T-helper 9 cell (primary cell): ENCODE results near the gene MALSU1.

Experiments used
- DNase-seq: peaks from one replicate; pipeline ENCODE4 v3.0.0-alpha.2; 2020

MALSU1 gene

DNA sequence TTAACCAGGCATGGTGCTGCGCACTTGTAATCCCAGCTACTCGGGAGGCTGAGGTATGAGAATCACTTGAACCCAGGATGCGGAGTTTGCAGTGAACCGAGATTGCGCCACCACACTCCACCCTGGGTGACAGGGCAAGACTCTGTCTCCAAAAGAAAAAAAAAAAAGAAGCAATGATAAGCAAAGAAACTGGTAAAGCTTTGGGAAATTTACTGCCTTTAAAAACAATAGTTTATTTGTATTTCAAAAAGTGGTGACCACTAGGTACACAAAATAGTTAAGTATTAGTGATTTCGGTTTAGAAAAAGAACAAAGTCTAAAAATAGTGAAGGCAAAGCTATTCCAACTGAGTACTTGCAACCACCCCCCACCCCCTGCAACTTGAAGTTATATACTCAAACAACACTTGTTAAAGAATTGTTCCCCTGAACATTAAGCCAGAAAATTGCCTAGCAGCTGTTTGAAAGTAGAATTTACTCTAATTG, 37.7 kb downstream of the MALSU1 start:
- no peak for DNase-seq

DNA sequence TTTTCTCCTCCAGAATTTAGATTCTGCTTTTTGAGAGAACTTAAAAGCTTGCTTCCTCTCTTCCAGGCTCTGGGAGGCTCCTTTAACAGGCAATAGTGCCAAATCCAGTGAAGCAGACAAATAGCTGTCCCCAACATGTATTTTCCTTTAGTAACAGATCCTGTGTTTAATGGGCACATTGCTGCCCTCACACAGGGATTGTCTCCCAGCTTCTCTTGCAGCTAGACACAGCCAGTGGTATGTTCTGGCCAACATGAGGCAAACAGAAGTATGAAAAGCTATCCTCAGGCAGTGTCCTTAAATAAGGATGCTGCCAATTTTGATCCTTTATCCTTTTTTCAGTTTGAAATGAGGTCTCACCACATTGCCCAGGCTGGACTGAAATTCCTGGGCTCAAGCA, 38.2 kb downstream of the MALSU1 start:
- DNase-seq, result no peak

DNA sequence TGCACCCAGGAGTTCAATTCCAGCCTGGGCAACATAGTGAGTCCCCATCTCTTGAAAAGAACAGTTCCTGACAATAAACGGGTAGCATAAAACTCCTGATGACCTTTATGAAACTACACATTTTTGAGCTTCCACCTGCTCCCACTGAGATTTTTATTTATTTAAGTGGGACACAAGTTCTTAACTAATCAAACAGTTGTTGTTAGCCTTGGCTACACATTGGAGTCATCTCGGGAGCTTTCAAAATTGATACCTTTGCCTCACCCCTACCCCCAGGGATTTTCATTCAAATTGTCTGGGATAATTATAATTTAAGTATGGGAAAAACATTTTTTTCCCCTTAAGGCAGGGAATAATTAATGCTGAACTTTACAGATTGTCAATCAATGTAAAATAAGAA, 39.3 kb downstream of the MALSU1 start:
- no peak for DNase-seq

DNA sequence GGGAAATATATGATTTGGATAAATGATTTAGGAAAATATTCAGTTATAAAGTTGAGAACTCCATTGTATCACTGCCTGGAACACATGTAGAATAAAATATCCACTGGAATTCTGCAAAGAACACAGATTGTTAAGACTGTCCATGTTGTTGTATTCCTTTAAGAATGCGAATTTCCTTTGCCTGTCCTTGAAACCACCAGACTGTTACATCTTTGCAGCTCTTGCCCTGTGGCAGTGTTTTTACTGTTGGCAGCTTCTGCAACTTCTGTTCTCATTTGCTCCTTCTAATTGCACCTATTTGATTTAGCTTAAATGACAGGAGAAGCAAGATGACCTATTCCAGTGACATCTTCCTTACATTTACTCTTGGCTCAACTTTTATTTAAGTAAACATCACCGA, 39.7 kb downstream of the MALSU1 start:
- no peak for DNase-seq

DNA sequence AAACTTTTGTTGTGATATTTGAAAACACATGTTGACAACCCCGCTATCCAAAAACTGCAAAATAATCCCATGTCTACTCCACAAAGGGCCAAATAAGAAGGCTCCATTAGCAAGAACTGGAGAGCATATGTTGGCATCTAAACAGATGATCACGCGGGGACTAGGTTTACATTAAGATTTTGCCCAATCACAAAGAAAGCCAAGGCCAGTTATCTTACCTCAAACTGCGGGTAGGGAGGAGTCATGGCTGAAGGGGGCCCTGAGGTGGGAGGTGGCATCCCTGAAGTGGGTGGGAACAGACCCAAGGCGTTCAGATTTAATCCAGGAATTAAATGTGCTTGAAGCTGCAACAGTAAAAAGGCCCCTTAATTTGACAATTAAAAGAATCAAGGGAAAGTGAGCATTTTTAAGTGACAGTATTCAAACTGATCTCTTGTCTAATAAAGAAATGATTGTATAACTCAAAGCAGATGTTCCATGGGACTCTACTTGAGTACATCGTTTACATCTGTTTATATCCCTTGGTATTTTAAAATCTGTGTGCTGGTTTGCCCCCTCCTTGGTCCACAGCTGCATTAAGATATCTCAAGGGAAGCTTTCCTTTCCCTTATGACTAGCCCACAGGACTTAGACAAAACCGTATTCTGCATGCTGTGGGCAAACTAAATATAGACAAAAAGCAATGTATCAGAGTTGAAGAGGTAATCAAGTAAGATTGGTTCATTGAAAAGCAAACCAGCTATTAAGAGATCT, 42.9 kb downstream of the MALSU1 start:
- DNase-seq, result no peak

DNA sequence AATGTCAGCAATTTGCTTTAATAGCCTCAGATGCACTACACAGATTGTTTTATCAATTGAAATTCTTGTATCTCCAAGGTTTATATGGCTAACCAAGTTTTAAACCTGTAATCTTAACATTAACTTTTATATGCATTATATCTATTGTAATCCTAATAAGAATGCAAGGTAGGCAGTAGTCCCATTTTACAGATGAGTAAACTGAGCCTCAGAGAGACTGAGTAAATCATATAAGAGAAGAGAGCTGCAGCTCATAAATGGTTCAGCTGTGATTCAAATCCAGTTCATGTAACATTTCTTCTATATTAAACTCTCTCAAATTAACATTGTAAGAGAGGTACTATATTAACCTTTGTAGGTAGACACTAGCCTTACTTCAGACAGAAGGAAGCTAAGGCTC, 44.0 kb downstream of the MALSU1 start:
- no peak for DNase-seq

DNA sequence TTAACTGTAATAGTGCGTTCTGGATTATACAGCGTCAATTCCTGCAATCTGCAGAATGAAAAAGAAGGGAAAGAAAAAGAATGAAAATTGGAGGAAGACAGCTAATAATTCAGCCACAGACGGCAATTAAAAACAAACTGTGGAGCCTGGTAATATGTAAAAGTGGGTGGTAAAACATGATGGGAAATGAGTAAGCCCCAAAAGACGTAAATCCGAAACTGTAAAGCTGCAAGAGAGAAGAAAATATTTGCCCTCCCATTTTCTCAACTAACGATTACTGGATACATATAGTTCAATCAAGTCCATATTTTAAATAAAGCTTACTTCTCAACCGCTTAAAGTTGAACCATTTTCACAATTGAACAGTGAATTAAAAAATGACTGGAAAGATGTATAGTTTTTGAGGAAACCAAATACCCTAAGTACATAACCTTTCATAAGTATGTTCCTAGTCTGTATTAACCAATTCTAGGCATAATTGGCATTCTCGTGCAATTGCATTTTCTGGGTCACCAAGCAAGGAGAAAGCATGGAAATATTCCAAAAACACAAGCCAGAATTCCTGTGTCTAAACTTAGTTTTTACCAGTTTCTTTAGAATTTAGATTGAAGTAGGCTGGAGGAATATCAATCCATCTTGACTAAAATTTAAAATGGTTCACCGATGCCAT, 44.8 kb downstream of the MALSU1 start:
- DNase-seq, result no peak

DNA sequence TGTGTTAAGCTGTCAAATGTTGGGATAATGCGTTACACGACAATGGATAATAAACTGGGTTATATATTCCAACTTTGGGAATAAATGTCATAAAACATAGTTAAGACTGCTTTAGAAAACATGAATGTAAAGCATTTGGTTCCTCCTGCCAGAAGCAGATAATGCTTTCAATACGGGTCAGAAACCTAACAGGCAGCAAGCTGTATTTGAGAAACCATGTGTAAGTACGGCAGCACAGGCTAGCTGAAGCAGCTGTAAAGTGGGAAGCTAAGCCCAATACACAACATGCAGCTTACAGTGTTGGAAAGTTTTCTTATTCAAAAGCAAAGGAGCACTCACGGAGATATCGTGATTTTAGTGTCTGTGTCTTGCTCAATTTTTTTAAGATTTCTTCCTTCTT, 46.5 kb downstream of the MALSU1 start:
- DNase-seq, result no peak

DNA sequence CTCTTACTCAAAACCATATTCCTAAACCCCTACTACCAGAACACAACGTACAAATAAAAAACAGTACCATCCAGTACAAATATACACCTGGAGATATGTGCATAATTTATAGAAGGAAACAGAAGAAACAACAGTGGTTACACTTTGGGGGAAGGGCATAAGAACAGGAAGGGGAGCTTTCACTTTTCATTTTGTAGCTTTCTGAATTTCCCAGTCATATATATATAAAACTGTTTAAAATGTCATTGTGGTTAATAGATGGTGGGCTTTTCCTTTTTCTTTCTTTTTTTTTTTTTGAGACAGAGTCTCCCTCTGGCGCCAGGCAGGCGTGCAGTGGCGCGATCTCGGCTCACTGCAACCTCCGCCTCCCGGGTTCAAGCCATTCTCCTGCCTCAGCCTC, 47.2 kb downstream of the MALSU1 start:
- no peak for DNase-seq

DNA sequence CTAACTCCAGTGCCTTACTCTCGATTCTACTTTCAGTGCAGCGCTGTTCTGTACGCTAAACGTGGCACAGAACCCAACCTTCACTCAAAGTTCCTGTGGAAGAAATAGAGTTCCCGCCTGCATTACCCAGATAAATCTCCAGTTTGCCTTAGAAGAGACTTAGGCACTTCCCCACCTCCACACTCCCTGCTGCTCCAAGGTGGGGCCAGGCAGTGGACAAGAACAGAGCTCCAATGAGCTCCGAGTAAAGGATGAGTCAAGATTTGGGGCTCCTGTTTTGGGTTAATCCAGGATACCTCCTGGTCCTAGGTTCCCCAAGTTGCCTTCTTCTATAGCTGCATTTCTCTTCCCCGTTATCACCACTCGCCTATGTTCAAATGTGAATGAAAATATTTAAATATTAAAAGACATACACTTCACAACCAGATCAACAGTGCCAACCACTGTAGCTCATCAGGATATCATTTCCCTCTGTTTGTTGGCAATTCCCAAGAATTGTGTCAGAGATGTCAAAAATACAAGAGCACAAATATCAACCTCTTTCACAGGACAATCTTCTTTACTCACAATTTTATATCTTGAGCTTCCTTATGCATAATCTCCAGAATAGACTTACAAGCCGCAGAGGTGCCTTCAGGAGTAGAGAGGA, 48.0 kb downstream of the MALSU1 start:
- DNase-seq, result no peak

DNA sequence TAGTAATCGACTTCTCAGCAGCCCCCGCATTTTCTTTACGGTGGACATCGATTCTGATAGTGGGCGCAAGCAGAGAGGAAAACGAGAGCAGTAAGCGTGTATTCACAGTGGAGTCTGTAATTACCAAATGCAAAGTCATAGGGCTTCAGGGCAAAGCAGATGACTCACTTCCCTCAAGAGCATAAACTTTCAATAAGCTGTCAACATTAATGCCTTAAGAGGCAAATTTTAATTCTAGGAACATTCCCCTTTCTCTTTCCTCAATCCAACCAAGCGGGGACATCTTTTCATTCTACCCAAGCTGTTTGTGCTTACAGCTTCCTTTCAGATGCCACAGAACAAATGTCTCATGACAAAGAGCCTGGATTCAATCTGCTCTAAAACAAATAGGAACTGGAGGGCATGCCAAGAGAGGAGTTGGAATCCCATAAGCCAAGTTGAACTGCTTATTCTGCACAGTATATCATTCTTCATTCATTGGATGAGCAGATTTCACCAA, 48.6 kb downstream of the MALSU1 start:
- no peak for DNase-seq

DNA sequence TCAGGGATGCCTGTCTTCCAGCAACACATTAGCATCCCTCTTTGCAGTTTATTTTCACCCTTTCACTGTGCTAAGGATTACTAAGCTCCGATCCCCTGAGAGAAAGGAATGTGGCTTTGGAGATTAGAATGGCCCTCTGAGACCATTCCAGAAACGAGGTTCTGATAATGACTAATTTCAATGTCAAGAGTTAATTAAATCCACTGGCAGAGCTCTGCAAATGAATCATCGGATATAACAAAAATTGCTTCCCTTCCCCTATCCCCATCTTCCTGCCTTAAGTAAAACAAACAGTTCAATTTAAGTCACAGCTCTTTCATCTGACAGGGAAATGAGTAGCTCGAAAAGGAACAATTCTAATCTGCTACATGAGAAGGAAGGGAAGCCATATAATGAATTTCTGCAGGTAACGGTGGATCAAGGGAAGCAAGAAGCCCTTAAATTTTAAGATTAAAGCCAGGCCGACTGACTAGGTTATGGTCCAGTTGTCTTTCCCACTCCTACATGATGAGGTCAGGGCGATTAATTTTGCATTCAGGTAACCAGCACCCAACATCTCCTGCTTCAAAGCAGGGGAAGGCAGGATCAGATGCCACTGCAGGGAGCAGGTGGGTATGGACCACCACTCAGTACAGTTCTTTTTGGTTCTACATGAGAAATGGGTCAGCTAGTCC, 50.5 kb downstream of the MALSU1 start:
- DNase-seq, result no peak

DNA sequence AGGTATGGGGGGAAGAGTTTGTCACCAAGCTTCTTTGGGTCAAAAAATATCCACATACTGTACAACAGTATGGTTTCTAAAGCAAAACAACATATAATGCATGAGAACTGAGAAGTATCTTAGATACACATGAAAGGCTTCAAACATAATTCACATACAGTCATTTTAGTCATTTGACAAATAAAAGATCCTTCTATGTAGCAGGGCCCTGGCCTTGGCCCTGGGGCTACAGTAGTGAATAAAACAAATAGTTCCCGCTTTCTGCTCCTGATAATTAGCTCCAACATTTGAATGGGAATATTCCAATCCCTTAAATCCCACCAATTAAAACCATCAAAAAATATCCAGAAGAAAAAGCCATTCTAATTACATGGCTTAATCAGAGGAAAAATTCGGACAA, 51.3 kb downstream of the MALSU1 start:
- DNase-seq, result no peak

DNA sequence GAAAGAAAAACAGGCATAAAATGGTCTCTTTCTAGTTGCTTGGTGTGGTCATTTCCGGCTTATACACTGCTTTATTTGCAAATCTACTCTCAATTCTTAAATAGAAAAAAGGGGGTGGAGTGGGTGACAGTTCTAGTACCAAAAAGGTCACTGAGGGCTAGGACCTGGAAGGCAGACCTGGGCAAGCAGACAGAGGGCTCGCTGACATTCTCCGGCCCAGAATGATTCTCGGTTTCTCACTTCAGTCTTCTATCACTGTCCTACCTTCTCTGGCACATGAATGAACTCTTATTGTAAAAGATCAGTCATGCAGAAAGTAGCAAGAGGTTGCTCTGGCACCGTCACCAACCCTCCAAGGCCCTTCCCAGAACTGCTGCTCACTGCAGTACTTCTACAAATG, 54.0 kb downstream of the MALSU1 start:
- no peak for DNase-seq

DNA sequence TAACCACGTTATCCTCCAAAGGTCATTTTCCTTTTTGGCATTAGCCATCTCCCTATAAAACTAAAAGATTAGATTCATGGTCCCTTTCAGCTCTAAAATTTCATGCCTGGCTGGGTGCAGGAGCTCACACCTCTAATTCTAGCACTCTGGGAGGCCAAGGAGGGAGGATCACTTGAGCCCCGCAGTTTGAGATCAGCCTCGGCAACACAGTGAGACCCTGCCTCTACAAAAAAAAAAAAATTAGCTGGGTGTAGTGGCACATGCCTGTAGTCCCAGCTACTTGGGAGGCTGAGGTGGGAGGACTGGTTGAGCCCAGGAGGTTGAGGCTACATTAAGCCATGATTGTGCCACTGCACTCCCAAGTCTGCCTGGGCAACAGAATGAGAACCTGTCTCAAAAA, 57.0 kb downstream of the MALSU1 start:
- no peak for DNase-seq

DNA sequence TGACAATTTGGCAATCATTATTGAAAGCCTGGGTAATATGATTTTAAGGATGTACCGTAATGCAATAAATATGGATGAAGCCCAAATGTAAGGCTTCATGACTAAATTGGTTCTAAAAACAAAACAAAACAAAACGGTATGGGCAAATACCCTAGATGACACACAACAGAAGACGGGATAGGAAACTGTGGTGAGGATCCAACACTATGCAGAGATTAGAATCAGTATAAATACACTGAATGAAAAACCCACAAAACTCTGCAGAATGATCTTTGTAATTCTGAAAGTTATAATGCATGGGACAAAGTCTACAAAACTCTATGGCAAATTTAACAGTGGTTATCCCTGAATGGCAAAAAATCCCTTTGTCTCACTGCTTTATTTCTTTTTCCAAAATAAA, 57.6 kb downstream of the MALSU1 start:
- DNase-seq, result no peak

DNA sequence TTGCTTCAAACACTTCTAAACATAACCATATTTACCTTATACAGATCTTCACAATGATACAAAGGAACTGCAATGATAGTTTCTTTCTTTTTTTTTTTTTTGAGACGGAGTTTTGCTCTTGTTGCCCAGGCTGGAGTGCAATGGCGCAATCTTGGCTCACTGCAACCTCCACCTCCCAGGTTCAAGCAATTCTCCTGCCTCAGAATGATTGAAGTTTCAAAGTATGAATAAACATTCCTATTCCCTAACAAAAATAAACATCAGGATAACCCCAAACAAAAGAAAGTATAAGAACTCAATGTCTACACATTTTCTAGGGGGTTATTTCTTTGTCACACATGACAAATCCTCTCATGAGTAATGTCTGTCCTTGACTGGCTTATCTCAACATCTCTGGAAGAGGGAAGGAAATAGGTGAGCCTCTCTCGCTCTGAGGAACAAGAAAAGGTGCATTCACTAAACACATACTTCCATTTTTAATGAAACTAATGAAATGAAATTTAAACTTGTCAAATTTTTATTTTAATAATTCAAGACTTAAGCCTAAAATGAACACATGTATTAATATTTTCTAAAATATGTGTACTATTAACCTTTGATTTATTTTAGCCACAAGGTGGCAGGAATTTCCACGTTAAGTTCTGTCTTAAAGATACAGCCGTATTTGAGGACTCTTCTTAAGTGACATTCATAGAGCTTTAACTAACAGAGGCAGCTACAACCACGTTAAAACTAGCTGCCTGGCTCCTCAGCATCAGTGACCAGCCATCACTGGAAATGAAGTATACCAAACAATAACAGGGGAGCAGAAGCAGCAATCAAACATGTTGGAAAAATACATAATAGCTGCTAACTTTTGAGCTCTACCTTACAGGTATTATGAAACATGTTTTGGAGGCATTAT, 58.3 kb downstream of the MALSU1 start:
- DNase-seq, result no peak

DNA sequence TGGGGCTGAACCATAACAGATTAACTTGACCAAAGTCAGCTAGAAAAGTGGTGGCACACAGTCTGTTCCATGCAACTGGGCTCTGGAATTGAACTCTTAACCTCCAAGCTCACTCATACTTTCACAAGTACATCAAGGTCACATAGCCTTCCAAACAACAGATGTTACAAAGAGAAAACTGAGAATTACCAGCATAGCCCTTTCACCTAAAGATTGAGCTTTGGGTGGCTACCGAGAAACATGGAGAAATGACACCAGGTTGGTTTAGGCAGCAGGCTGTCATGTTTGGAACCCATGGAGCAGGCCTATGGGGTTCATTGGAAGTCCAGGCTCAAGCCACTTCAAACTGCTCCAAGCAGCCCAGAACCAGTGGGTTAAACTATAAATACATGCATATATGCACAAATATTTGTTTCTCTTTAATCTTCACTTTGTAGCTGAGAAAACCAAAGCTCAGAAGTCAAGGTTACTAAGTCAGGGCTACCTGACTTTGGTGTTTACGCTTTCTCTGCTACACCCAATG, 59.1 kb downstream of the MALSU1 start:
- DNase-seq, result no peak
